ENCODE data around the gene TMEM119.

Gene TMEM119

DNA sequence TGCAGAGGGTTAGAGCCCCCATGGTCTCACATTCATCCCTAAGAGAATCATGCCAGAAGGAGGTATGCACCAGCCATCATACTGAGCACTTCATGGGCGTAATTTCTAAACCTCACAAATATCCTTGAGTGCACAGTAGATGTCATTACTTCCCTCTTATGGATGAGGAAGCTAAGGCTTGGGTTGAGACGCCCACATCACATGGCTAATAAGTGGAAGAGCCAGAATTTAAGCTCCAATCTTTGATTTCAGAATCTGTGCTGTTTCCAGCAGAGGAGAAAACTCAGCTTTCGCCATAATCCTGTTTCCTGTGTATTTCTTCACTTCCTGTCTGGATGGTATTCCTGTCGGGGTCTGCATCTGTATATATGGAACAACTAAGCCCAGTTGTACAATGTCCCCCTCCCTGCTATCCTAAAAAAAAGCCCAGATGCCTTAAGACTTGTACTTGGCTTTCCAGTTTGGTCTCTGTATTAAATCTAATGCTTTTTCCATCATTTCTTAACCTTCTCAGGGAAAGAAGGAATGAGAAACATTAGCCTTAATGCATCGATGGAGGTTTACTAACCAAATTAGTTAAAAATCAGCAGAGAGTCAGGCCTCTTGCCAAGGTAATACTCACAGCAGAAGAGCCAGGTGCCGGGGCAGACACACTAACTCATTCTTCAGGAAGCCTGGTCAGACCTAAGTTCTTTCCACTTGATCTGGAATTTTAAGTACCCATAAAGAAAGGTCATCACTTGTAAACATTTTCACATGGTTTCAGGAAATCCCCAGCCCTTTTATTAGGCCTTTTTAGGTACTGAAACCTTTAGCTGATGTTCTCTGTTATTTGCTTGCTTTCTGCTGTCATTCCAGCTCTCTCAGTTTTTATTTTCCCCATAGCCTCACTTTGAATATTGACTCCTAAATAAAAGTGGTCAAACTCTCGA is 30.2 kb downstream of the TMEM119 start:
- no peak overlapping the region for H3K4me3 ChIP-seq (ENCODE audit: severe bottlenecking)
- ATAC-seq (ENCODE audit: low read depth), result no peak
- TF ChIP-seq, protein P1, sequence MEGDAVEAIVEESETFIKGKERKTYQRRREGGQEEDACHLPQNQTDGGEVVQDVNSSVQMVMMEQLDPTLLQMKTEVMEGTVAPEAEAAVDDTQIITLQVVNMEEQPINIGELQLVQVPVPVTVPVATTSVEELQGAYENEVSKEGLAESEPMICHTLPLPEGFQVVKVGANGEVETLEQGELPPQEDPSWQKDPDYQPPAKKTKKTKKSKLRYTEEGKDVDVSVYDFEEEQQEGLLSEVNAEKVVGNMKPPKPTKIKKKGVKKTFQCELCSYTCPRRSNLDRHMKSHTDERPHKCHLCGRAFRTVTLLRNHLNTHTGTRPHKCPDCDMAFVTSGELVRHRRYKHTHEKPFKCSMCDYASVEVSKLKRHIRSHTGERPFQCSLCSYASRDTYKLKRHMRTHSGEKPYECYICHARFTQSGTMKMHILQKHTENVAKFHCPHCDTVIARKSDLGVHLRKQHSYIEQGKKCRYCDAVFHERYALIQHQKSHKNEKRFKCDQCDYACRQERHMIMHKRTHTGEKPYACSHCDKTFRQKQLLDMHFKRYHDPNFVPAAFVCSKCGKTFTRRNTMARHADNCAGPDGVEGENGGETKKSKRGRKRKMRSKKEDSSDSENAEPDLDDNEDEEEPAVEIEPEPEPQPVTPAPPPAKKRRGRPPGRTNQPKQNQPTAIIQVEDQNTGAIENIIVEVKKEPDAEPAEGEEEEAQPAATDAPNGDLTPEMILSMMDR (IDR thresholded peaks at IDR 0.05; ENCODE audit: poor library complexity, severe bottlenecking), result no peak
- H3K27me3 ChIP-seq (ENCODE audit: insufficient read depth, poor library complexity, severe bottlenecking), result no peaks in the 10 kb centered on the region
- peaks cover 6% of the 10 kb centered on the region for H3K4me1 ChIP-seq (ENCODE audit: insufficient read depth, poor library complexity, severe bottlenecking)
- no peak for DNase-seq (ENCODE audit: low spot score)
- no peaks in the 10 kb centered on the region for H3K9me3 ChIP-seq (ENCODE audit: severe bottlenecking)
- no peak overlapping the region for H3K27ac ChIP-seq (ENCODE audit: poor library complexity, severe bottlenecking)
- peaks cover 58% of the 10 kb centered on the region for H3K36me3 ChIP-seq (ENCODE audit: low read depth)

DNA sequence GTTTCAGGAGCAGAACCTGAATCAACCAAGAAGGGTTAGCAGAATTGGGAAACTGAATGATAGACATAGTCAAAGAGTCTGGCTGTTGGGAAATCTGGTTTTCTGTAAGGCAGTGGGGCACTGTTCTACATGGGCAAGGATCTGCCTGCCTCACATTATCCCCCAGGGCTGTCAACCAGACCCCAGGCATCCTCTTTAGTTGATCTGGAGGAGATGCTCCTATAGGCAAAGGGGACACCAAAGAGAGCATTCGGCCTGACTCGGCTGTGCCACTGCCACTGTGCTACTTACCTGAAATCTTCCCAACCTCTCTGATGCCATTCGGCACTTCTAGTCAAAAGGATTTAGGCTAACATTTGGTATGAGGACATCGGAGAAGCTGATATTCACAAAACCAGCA is 31.4 kb downstream of the TMEM119 start:
- H3K4me3 ChIP-seq (ENCODE audit: severe bottlenecking), result no peak overlapping the region
- TF ChIP-seq, protein P1 (IDR thresholded peaks at IDR 0.05; ENCODE audit: poor library complexity, severe bottlenecking), result no peak
- no peaks in the 10 kb centered on the region for H3K27me3 ChIP-seq (ENCODE audit: insufficient read depth, poor library complexity, severe bottlenecking)
- H3K36me3 ChIP-seq (ENCODE audit: low read depth), result peaks cover 58% of the 10 kb centered on the region
- peaks cover 6% of the 10 kb centered on the region for H3K4me1 ChIP-seq (ENCODE audit: insufficient read depth, poor library complexity, severe bottlenecking)
- ATAC-seq (ENCODE audit: low read depth) (no peak), DNase-seq (ENCODE audit: low spot score) (no peak)
- peak overlapping the region; percentile 39 for H3K27ac ChIP-seq (ENCODE audit: poor library complexity, severe bottlenecking)
- no peaks in the 10 kb centered on the region for H3K9me3 ChIP-seq (ENCODE audit: severe bottlenecking)

DNA sequence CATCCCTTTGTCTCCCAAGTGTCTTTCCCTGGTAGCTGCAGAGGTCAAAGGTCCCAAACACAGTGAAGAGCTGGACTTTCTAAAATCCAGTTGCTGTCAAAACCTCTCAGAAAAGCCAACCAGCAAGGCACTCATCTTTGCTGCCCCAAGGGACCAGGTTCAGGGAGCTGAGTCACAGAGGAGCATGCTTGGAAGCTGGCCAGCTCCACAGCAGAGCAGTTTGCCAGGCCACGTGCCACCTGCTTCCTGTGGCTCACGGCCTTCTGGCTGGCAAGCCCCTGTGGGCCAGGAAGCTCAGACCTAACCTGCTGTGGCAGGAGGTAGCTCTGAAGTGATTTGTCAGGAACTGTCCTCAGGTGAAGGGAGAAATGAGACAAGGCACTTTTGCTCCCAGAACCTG is 31.9 kb downstream of the TMEM119 start:
- ATAC-seq (ENCODE audit: low read depth) (peak; percentile 53), DNase-seq (ENCODE audit: low spot score) (peak; percentile 88)
- TF ChIP-seq, protein P1 (IDR thresholded peaks at IDR 0.05; ENCODE audit: poor library complexity, severe bottlenecking), result no peak
- no peak overlapping the region for H3K4me3 ChIP-seq (ENCODE audit: severe bottlenecking)
- peak overlapping the region; percentile 39 for H3K27ac ChIP-seq (ENCODE audit: poor library complexity, severe bottlenecking)
- peaks cover 58% of the 10 kb centered on the region for H3K36me3 ChIP-seq (ENCODE audit: low read depth)
- no peaks in the 10 kb centered on the region for H3K9me3 ChIP-seq (ENCODE audit: severe bottlenecking)
- peaks cover 6% of the 10 kb centered on the region for H3K4me1 ChIP-seq (ENCODE audit: insufficient read depth, poor library complexity, severe bottlenecking)
- H3K27me3 ChIP-seq (ENCODE audit: insufficient read depth, poor library complexity, severe bottlenecking), result no peaks in the 10 kb centered on the region

DNA sequence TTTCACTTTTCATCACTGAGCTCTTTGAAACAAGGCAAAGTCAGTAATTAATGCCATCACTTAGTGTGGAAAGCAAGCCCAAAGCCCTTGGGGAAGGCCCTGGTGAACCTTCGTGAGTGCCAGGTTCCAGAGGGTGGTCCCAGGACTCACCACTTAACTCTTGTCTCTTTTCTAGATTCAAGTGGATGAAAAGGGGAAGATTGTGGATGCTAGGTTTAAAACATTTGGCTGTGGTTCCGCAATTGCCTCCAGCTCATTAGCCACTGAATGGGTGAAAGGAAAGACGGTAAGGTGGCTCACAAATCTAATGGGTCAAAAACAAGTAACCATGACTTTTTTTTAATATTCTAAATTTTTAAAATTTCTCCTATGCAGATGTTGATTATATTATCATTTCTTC is 32.7 kb downstream of the TMEM119 start:
- TF ChIP-seq, protein P1 (IDR thresholded peaks at IDR 0.05; ENCODE audit: poor library complexity, severe bottlenecking), result no peak
- Histone ChIP-seq H3K4me3 (ENCODE audit: severe bottlenecking) (no peak overlapping the region), H3K27ac (ENCODE audit: poor library complexity, severe bottlenecking) (peak overlapping the region; percentile 39), H3K4me1 (ENCODE audit: insufficient read depth, poor library complexity, severe bottlenecking) (peaks cover 6% of the 10 kb centered on the region), H3K36me3 (ENCODE audit: low read depth) (peaks cover 58% of the 10 kb centered on the region), H3K9me3 (ENCODE audit: severe bottlenecking) (no peaks in the 10 kb centered on the region), H3K27me3 (ENCODE audit: insufficient read depth, poor library complexity, severe bottlenecking) (no peaks in the 10 kb centered on the region)
- no peak for ATAC-seq (ENCODE audit: low read depth)
- no peak for DNase-seq (ENCODE audit: low spot score)

DNA sequence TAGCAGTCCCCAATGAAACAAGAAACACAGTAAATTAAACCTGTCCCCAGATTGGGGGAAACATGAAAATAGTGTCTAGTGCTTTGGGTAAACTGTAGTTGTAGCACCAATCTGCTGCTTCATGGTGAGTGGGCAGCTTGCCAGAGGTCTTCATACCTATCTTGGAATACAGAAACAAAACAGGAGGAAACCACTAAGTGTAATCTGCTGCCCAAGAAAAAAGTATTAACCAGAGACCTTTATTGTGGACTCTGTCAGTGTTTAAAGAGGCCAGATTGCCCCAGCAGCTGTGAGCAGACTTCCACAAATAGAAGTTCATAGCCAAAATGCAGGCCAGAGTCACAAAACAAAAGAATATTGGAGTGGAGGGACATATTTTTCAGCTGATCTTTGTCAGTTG is 33.2 kb downstream of the TMEM119 start:
- Histone ChIP-seq H3K36me3 (ENCODE audit: low read depth) (peaks cover 58% of the 10 kb centered on the region), H3K27me3 (ENCODE audit: insufficient read depth, poor library complexity, severe bottlenecking) (no peaks in the 10 kb centered on the region), H3K4me1 (ENCODE audit: insufficient read depth, poor library complexity, severe bottlenecking) (peaks cover 6% of the 10 kb centered on the region), H3K27ac (ENCODE audit: poor library complexity, severe bottlenecking) (no peak overlapping the region), H3K4me3 (ENCODE audit: severe bottlenecking) (no peak overlapping the region), H3K9me3 (ENCODE audit: severe bottlenecking) (no peaks in the 10 kb centered on the region)
- no peak for ATAC-seq (ENCODE audit: low read depth)
- no peak for DNase-seq (ENCODE audit: low spot score)
- TF ChIP-seq, protein P1 (IDR thresholded peaks at IDR 0.05; ENCODE audit: poor library complexity, severe bottlenecking), result no peak
